ENCODE results near the gene GRB14. TPM values are rescaled to one million over a fixed set of nuclear protein-coding genes. Genes with fewer than 3 reads are reported as not detected.

The GRB14 gene
- total RNA-seq = 0.77 and 1.8 TPM in 2 replicates

- no peak for TF ChIP-seq CTCF (IDR thresholded peaks at IDR 0.05; ENCODE audit: insufficient read depth, low read length, severe bottlenecking)
- DNase-seq (ENCODE audit: low read depth) (peak; percentile 36), FAIRE-seq (no peak)
- Histone ChIP-seq H3K36me3 (ENCODE audit: control insufficient read depth, insufficient read depth, low read length) (no peaks in the 10 kb centered on the region), H3K4me3 (ENCODE audit: low read depth, low read length) (peak within 1 kb of the TSS; percentile 65), H3K27me3 (ENCODE audit: control insufficient read depth, insufficient read depth, low read length) (no peaks in the 10 kb centered on the region)
These were observed at the start of gene GRB14 for GRCh38 chr2:164620873-164621763. TSS of gene GRB14 (minus strand) at chr2:164621482. CDS start at chr2:164621309, 173 bp downstream.

GRCh38 chr2:164669291-164669690 is 48.0 kb upstream of the GRB14 start:
- no peak for TF ChIP-seq CTCF (IDR thresholded peaks at IDR 0.05; ENCODE audit: insufficient read depth, low read length, severe bottlenecking)
- FAIRE-seq = no peak
- H3K36me3 ChIP-seq (ENCODE audit: control insufficient read depth, insufficient read depth, low read length) = no peaks in the 10 kb centered on the region
- no peak for DNase-seq (ENCODE audit: low read depth)
- H3K27me3 ChIP-seq (ENCODE audit: control insufficient read depth, insufficient read depth, low read length) = no peaks in the 10 kb centered on the region
- no peak overlapping the region for H3K4me3 ChIP-seq (ENCODE audit: low read depth, low read length)

GRCh38 chr2:164667566-164667965 is 46.3 kb upstream of the GRB14 start:
- Histone ChIP-seq H3K27me3 (ENCODE audit: control insufficient read depth, insufficient read depth, low read length) (no peaks in the 10 kb centered on the region), H3K4me3 (ENCODE audit: low read depth, low read length) (no peak overlapping the region), H3K36me3 (ENCODE audit: control insufficient read depth, insufficient read depth, low read length) (no peaks in the 10 kb centered on the region)
- no peak for DNase-seq (ENCODE audit: low read depth)
- no peak for FAIRE-seq
- no peak for TF ChIP-seq CTCF (IDR thresholded peaks at IDR 0.05; ENCODE audit: insufficient read depth, low read length, severe bottlenecking)

GRCh38 chr2:164664070-164664469 is 42.8 kb upstream of the GRB14 start:
- DNase-seq (ENCODE audit: low read depth) (no peak), FAIRE-seq (no peak)
- no peak for TF ChIP-seq CTCF (IDR thresholded peaks at IDR 0.05; ENCODE audit: insufficient read depth, low read length, severe bottlenecking)
- Histone ChIP-seq H3K4me3 (ENCODE audit: low read depth, low read length) (no peak overlapping the region), H3K36me3 (ENCODE audit: control insufficient read depth, insufficient read depth, low read length) (no peaks in the 10 kb centered on the region), H3K27me3 (ENCODE audit: control insufficient read depth, insufficient read depth, low read length) (no peaks in the 10 kb centered on the region)

GRCh38 chr2:164662868-164663631 is 41.8 kb upstream of the GRB14 start:
- TF ChIP-seq CTCF (IDR thresholded peaks at IDR 0.05; ENCODE audit: insufficient read depth, low read length, severe bottlenecking) = no peak
- Histone ChIP-seq H3K36me3 (ENCODE audit: control insufficient read depth, insufficient read depth, low read length) (no peaks in the 10 kb centered on the region), H3K4me3 (ENCODE audit: low read depth, low read length) (no peak overlapping the region), H3K27me3 (ENCODE audit: control insufficient read depth, insufficient read depth, low read length) (no peaks in the 10 kb centered on the region)
- DNase-seq (ENCODE audit: low read depth) (no peak), FAIRE-seq (no peak)
